Gastrocnemius medialis (tissue), 4 donors: ENCODE results near the gene ZBTB18. TPM values are rescaled to one million over a fixed set of nuclear protein-coding genes. Genes with fewer than 3 reads are reported as not detected.

Source experiments
- ATAC-seq, 2 donors: fragments of 150-250 bp; one replicate each; pipeline ENCODE4 v1.9.1; 2016
- DNase-seq, 2 donors: peaks; one replicate each; pipeline ENCODE4 v3.0.0-alpha.2; 2019
- H3K27ac ChIP-seq, 4 donors: fragments of 200-600 bp; sonication (generic); 1 replicate in 1 of 4; 2 replicates in 3 of 4; pipeline ENCODE4 v1.5.1; 2016 to 2018; ENCODE audit warnings: mild to moderate bottlenecking in 2 of 4, moderate library complexity in 1 of 4
- H3K27me3 ChIP-seq, 3 donors: fragments of 200-600 bp; sonication (generic) in 2 of 3; 1 replicate in 1 of 3; 2 replicates in 2 of 3; pipeline versions ENCODE4 v1.5.1 to v1.6.0; 2016 to 2019; ENCODE audit warnings: mild to moderate bottlenecking in 1 of 3, moderate library complexity in 1 of 3
- H3K36me3 ChIP-seq, 2 donors: fragments of 200-600 bp; sonication (generic) in 1 of 2; one replicate each; pipeline ENCODE4 v1.5.1; 2017 to 2018
- H3K4me1 ChIP-seq, 2 donors: fragments of 200-600 bp; sonication (generic) in 1 of 2; one replicate each; pipeline ENCODE4 v1.5.1; 2016 to 2017; ENCODE audit warnings: mild to moderate bottlenecking in 2 of 2
- H3K4me3 ChIP-seq, 4 donors: fragments of 200-600 bp; sonication (generic) in 3 of 4; 1 replicate in 1 of 4; 2 replicates in 3 of 4; pipeline ENCODE4 v1.5.1; 2016 to 2019; ENCODE audit warnings: mild to moderate bottlenecking in 2 of 4
- H3K9me3 ChIP-seq, 3 donors: fragments of 200-600 bp; sonication (generic) in 2 of 3; 1 replicate in 1 of 3; 2 replicates in 2 of 3; pipeline ENCODE4 v1.5.1; 2016 to 2019
- CTCF ChIP-seq, 5 experiments: fragments of 450-650 bp in 3 of 5; fragments of 200-600 bp in 2 of 5; sonication (generic) in 2 of 5; IDR thresholded peaks in 4 of 5; conservative IDR thresholded peaks in 1 of 5; 1 replicate in 4 of 5; 2 replicates in 1 of 5; pipeline ENCODE4 v1.5.1; 2016 to 2019; ENCODE audit warnings: antibody characterized with exemption in 5 of 5, mild to moderate bottlenecking in 3 of 5, moderate library complexity in 3 of 5
- POLR2A ChIP-seq, 2 donors: fragments of 450-650 bp; IDR thresholded peaks; one replicate each; pipeline ENCODE4 v1.6.1; 2017; ENCODE audit warnings: antibody characterized with exemption in 2 of 2, mild to moderate bottlenecking in 2 of 2, moderate library complexity in 2 of 2
- in situ Hi-C, 4 donors: fragments of 200-750 bp; cut with MboI; loops; one replicate each; pipeline versions ENCODE4 v1.15.0 to v1.8.0; 2017; ENCODE audit warnings: low sequenced_read_pairs in 4 of 4
- intact Hi-C: fragments of 100-400 bp; cut with DNase I; formaldehyde crosslinking; loops from one replicate; pipeline ENCODE4 v1.15.1; 2023; ENCODE audit warnings: low total_unique reads
- total RNA-seq, 4 donors: library from RNA; depleted of rRNA; stranded (reverse); fragments of >200 nt; gene quantifications; one replicate each; pipeline versions ENCODE4 v1.1.0 to v1.2.3, GENCODE V29; 2016

Gene ZBTB18
- total RNA-seq, 4 donors from 2014 or later, result 48.2 to 60.7 (median 55.5) TPM

DNA sequence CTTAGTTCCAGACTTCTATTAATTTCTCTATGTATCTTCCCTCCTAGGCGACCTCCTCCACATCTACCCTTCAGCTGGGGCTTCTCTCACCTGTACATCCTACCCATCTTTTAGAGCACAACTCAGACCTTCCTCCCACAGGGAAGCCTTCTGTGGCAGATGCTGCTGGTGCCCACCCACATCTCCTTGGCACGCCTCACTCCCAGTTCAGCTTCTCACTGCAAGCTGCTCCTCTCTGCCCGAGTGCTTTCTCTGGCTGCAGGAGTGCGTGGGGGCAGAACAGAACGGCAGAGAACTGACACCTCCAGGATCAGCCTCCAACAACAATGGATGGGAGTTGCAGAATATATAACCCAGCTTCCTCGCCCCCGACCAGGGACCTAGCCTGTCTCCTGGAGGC is 36.5 kb downstream of the ZBTB18 start:
- Histone ChIP-seq H3K27ac (no peak overlapping the region), H3K27me3 (peaks cover 0 to 2% (median 0%) of the 10 kb centered on the region in 3 donors), H3K4me3 (no peak overlapping the region), H3K4me1 (no peaks in the 10 kb centered on the region), H3K36me3 (no peaks in the 10 kb centered on the region), H3K9me3 (no peaks in the 10 kb centered on the region)
- in situ Hi-C loops (no loop called here), intact Hi-C loops (no loop called here)
- DNase-seq (no peak), ATAC-seq (no peak)
- TF ChIP-seq POLR2A (IDR thresholded peaks at IDR 0.05) (no peak), CTCF (IDR thresholded peaks at IDR 0.05 in 4 of 5, conservative IDR thresholded peaks at IDR 0.05 in 1 of 5) (no peak)

DNA sequence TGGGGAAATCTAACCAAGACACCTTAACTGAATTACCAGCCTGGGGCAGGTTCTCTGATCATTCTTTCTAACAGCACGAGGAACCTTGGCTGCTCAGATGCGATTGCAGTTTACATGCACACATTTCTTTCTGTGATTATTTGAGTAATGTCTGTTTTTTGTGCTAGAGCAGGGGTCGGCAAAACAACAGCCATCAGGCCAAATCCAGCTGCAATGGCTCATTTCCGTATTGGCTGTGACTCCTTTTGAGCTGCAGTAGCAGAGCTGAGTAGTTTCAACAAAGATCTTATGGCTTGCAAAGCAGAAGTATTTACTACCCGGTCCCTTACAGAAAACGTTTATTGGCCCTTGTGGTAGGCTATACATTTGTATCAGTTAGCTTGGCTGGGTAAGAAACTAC is 37.1 kb downstream of the ZBTB18 start:
- intact Hi-C loops (no loop called here), in situ Hi-C loops (no loop called here)
- DNase-seq (no peak), ATAC-seq (no peak)
- H3K36me3 ChIP-seq, result no peaks in the 10 kb centered on the region
- no peaks in the 10 kb centered on the region for H3K4me1 ChIP-seq
- no peak for TF ChIP-seq CTCF (IDR thresholded peaks at IDR 0.05 in 4 of 5, conservative IDR thresholded peaks at IDR 0.05 in 1 of 5)
- TF ChIP-seq POLR2A (IDR thresholded peaks at IDR 0.05), result no peak
- H3K27me3 ChIP-seq, result peaks cover 0 to 2% (median 0%) of the 10 kb centered on the region in 3 donors
- H3K27ac ChIP-seq, result no peak overlapping the region
- no peak overlapping the region for H3K4me3 ChIP-seq
- H3K9me3 ChIP-seq, result no peaks in the 10 kb centered on the region

GRCh38 chr1:244089561-244089960 is 38.5 kb downstream of the ZBTB18 start:
- Histone ChIP-seq H3K27me3 (peaks cover 0 to 3% (median 0%) of the 10 kb centered on the region in 3 donors), H3K9me3 (no peaks in the 10 kb centered on the region), H3K27ac (no peak overlapping the region), H3K4me1 (no peaks in the 10 kb centered on the region), H3K4me3 (no peak overlapping the region), H3K36me3 (no peaks in the 10 kb centered on the region)
- intact Hi-C loops, result no loop called here
- ATAC-seq (no peak), DNase-seq (no peak)
- TF ChIP-seq CTCF (IDR thresholded peaks at IDR 0.05 in 4 of 5, conservative IDR thresholded peaks at IDR 0.05 in 1 of 5), result no peak
- in situ Hi-C loops, result no loop called here

DNA sequence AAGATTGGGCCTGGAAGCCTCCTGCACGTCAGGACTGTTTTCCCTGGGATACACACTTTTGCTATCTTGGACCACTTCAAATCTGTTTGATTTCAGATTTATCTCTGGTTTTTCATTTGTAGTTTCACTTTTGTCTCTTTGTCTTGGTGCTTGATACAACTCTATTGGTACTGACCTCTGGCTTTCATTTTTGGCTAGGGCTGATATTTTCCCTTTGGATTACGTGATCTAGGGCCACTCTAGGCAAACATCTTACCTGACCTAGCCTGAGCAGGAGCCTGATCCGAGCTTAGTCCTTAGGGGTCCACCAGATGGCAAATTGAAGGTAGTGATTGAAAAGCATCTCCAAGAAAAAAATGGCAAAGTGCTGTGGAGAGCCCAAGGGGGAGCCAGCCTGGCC is 39.6 kb downstream of the ZBTB18 start:
- no peak for DNase-seq
- H3K9me3 ChIP-seq, result no peaks in the 10 kb centered on the region

More for the DNA sequence above, 39.6 kb downstream of the ZBTB18 start:
- intact Hi-C loops (no loop called here), in situ Hi-C loops (no loop called here)
- no peaks in the 10 kb centered on the region for H3K36me3 ChIP-seq
- TF ChIP-seq CTCF (IDR thresholded peaks at IDR 0.05 in 4 of 5, conservative IDR thresholded peaks at IDR 0.05 in 1 of 5) (no peak), POLR2A (IDR thresholded peaks at IDR 0.05) (no peak)
- no peak overlapping the region for H3K4me3 ChIP-seq
- H3K27me3 ChIP-seq, result peaks cover 0 to 5% (median 0%) of the 10 kb centered on the region in 3 donors
- no peak for ATAC-seq
- H3K27ac ChIP-seq, result no peak overlapping the region
- H3K4me1 ChIP-seq, result no peaks in the 10 kb centered on the region
